Mesothelial cell of epicardium (in vitro differentiated cells): ENCODE data around the gene BRMS1. TPM values are rescaled to one million over a fixed set of nuclear protein-coding genes. Genes with fewer than 3 reads are reported as not detected.

ENCODE experiments used
- DNase-seq, 2 experiments: peaks; one replicate each; pipeline ENCODE4 v3.0.0; 2021; ENCODE audit warnings: low spot score in 2 of 2; ENCODE audit not compliant: unreplicated experiment in 2 of 2
- H3K27ac Mint-ChIP-seq: 2 replicates; pipeline ENCODE4 v1.8.0; 2021; ENCODE audit warnings: mixed read lengths
- H3K27me3 Mint-ChIP-seq: 2 replicates; pipeline ENCODE4 v1.8.0; 2021; ENCODE audit warnings: low read depth, mixed read lengths
- H3K36me3 Mint-ChIP-seq: 2 replicates; pipeline ENCODE4 v1.8.0; 2021; ENCODE audit warnings: mixed read lengths
- H3K4me1 Mint-ChIP-seq: 2 replicates; pipeline ENCODE4 v1.8.0; 2021; ENCODE audit warnings: mixed read lengths
- H3K4me3 Mint-ChIP-seq: 2 replicates; pipeline ENCODE4 v1.8.0; 2021; ENCODE audit warnings: mild to moderate bottlenecking, moderate library complexity, mixed read lengths
- H3K9me3 Mint-ChIP-seq: 2 replicates; pipeline ENCODE4 v1.8.0; 2021; ENCODE audit warnings: mixed read lengths
- total RNA-seq: library from RNA; stranded (reverse); gene quantifications from 3 replicates; pipeline ENCODE4 v1.2.1, GENCODE V29; 2021
- TF ChIP-seq, protein P1 (sequence below): fragments of 200-600 bp; sonication (generic); IDR thresholded peaks from one replicate; pipeline ENCODE4 v1.5.0; 2021; ENCODE audit warnings: antibody characterized with exemption; ENCODE audit not compliant: unreplicated experiment

BRMS1 gene
- total RNA-seq, 1 donor from 2014 or later = 25.0 TPM

DNA sequence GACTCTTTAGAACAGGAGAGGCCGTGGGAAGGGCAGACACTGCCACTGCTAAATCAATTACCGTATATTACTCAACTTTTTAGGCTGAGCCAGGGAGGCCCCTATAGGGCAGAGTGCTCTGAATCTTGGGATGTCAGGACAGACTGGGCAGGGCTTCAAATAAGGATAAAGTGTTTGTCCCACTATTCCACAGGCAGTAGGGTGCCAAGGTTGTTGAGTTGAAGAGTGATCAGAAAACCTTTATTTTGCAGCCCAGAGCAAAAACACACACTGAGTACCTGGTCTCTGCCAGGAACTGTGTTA lies 4.1 kb upstream of the BRMS1 start:
- TF ChIP-seq, protein P1, sequence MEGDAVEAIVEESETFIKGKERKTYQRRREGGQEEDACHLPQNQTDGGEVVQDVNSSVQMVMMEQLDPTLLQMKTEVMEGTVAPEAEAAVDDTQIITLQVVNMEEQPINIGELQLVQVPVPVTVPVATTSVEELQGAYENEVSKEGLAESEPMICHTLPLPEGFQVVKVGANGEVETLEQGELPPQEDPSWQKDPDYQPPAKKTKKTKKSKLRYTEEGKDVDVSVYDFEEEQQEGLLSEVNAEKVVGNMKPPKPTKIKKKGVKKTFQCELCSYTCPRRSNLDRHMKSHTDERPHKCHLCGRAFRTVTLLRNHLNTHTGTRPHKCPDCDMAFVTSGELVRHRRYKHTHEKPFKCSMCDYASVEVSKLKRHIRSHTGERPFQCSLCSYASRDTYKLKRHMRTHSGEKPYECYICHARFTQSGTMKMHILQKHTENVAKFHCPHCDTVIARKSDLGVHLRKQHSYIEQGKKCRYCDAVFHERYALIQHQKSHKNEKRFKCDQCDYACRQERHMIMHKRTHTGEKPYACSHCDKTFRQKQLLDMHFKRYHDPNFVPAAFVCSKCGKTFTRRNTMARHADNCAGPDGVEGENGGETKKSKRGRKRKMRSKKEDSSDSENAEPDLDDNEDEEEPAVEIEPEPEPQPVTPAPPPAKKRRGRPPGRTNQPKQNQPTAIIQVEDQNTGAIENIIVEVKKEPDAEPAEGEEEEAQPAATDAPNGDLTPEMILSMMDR = no peak
- Mint-ChIP-seq H3K9me3 (no peaks in the 10 kb centered on the region), H3K4me1 (peaks cover 39% of the 10 kb centered on the region), H3K36me3 (peaks cover 6% of the 10 kb centered on the region), H3K27ac (peak overlapping the region; percentile 53), H3K4me3 (peak overlapping the region; percentile 5), H3K27me3 (peaks cover 2% of the 10 kb centered on the region)
- DNase-seq = no peak

DNA sequence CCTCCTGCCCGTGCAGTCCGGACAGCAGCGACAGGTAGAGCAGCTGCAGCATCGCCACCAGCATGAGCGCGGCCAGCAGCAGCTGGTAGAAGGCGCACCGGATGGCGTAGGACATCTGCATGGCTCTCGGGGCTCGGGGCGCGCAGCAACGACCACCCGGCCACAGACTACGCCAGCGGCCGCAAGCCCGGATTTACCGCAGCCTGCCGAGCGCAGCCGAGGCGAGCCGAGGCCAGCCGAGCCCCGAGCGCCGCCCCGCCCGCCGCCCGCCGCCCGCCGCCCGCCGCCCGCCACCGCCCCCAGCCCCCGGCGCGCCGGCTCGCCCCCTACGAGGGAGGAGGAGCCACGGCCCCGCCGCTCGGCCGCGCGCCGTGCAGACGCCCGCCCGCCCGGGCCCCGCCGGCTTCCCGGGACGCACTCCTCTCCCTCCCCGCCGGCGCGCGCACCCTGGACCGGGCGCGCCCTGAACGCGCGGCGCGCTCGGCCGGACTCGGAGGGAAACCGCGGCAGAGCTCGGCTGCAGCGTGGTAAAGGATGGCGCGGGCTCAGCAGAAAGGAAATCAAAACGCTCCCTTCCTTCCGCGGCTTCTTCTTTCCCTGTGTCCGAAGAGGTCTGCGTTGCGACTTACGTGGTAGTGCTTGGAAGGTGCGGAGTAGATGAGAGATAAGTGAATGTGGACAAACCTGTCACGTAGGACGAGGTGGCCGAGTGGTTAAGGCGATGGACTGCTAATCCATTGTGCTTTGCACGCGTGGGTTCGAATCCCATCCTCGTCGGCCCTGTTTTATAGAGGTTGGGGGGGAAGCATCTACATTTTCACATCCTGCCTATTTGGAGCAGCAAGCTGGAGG lies 2.7 kb upstream of the BRMS1 start, which contains the start of gene B4GAT1:
B4GAT1 (minus strand) TSS at position 205 of the 852 bp plus-strand sequence; CDS start at position 121, 84 bp downstream.
- peak within 1 kb of the TSS; percentile 96 for H3K4me3 Mint-ChIP-seq
- peak; percentile 61 to 85 for DNase-seq
- H3K4me1 Mint-ChIP-seq = peaks cover 48% of the 10 kb centered on the region
- peak within 1 kb of the TSS; percentile 96 for H3K27ac Mint-ChIP-seq
- H3K27me3 Mint-ChIP-seq = peaks cover 2% of the 10 kb centered on the region
- peaks cover 2% of the 10 kb centered on the region for H3K36me3 Mint-ChIP-seq
- TF ChIP-seq, protein P1 = no peak
- no peaks in the 10 kb centered on the region for H3K9me3 Mint-ChIP-seq

DNA sequence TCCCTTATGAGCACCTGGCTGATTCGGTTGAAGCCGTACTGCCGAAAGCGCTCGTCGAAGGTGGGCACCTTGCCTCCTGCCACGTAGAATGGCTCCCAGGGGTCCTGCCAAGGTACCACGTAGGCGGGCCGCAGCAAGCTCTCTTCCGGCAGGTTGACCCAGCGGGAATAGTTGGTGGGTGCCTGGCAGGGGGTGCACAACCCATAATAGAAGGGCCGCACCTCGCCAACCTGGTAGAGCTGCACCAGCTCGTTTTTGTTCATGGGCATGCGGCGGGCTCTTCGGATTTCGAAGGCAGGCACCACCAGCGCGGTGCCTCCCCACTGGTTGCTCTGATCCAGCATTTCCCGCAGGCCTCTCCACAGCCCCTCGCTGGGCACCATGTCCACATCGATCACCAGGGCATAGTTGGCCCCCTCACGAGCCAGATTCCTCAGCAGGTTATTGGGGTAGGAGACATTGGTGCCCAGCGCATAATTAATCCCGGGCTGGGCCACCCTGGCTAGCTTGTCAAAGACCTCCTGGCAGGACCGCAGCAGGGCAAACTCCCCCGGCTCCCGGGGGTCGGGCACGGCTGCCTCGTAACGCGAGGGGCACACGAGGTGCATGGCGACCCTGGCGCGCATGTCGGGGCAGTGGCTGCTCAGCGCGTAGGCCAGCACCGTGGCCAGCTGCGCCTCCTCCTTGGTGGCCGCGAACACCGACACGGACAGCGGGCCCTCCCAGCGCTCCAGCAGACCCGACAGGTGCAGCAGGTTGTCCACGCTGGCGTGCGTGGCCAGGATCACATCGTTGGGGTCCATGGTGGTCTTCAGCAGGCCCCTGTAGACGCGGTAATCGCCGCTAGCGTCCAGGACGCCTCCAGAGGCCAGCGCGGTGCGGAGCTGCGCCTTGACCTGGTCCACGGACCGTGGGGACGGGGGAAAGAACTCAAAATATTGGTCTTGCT lies 1.8 kb upstream of the BRMS1 start:
- Mint-ChIP-seq H3K36me3 (no peaks in the 10 kb centered on the region), H3K27ac (peak overlapping the region; percentile 67), H3K9me3 (no peaks in the 10 kb centered on the region), H3K4me1 (peaks cover 48% of the 10 kb centered on the region), H3K27me3 (peaks cover 2% of the 10 kb centered on the region), H3K4me3 (peak overlapping the region; percentile 96)
- TF ChIP-seq, protein P1 = no peak
- DNase-seq = no peak

DNA sequence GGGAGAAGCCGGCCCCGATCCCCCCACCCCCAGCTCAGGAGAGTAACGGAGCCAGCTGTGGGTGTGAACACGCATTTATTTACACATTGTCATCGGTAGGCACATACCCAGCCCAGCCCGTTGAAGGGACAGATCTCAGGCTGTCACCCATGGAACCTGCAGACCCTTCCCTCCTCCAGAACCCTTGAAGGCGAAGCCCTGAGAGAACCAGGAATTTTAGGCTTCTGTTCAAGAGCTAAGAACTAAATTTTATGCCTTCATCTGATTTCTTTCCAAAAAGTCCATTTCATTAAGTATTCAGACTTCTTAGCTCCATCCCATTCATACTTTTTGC lies 379 bp upstream of the BRMS1 start:
- Mint-ChIP-seq H3K9me3 (no peaks in the 10 kb centered on the region), H3K4me1 (peaks cover 48% of the 10 kb centered on the region), H3K36me3 (peaks cover under 1% of the 10 kb centered on the region), H3K4me3 (peak overlapping the region; percentile 96), H3K27ac (peak overlapping the region; percentile 97), H3K27me3 (peaks cover 2% of the 10 kb centered on the region)
- TF ChIP-seq, protein P1 = no peak
- no peak for DNase-seq

DNA sequence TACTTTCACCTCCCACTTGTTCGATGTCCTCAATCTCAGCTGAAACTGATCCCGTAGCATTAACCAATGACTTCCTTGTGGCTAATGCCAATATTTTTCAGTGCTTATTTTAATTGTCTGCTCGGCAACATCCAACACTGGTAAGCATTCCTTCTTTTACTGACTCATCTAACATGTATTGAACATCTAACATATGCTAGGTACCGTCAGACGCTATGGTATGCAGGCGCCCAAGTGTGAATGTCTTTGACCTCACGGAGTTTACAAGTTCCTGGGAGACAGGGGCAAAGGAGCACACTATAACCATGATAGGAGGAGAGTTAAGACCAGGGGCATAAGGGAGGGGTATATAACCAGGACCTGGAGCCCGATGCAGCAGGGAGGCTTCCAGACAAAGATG lies 1.7 kb downstream of the BRMS1 start:
- H3K27ac Mint-ChIP-seq = no peak overlapping the region
- H3K4me3 Mint-ChIP-seq = peak overlapping the region; percentile 96
- H3K27me3 Mint-ChIP-seq = peaks cover 2% of the 10 kb centered on the region
- TF ChIP-seq, protein P1 = no peak
- no peak for DNase-seq
- H3K4me1 Mint-ChIP-seq = peaks cover 41% of the 10 kb centered on the region
- peaks cover 2% of the 10 kb centered on the region for H3K36me3 Mint-ChIP-seq
- H3K9me3 Mint-ChIP-seq = no peaks in the 10 kb centered on the region
